Liver (tissue), 3 donors: ENCODE data around the gene SPTBN5.

Experiments used
- CTCF ChIP-seq: fragments of 150-350 bp; IDR thresholded peaks from 2 replicates; pipeline ENCODE4 v1.5.1; 2017; ENCODE audit warnings: improper control_type of control experiment, low read depth, low read length; ENCODE audit not compliant: missing input control
- EGR1 ChIP-seq, 2 donors: IDR thresholded peaks; 2 replicates each; pipeline ENCODE4 v1.6.1; 2016 to 2018; ENCODE audit warnings: antibody characterized with exemption in 2 of 2, low read depth in 2 of 2
- FOXA1 ChIP-seq: IDR thresholded peaks from 2 replicates; pipeline ENCODE4 v1.6.1; 2016; ENCODE audit warnings: antibody characterized with exemption
- HNF4G ChIP-seq: IDR thresholded peaks from 2 replicates; pipeline ENCODE4 v1.6.1; 2016; ENCODE audit warnings: antibody characterized with exemption
- MAX ChIP-seq: IDR thresholded peaks from 2 replicates; pipeline ENCODE4 v1.6.1; 2016; ENCODE audit warnings: antibody characterized with exemption
- NR2F2 ChIP-seq: IDR thresholded peaks from 2 replicates; pipeline ENCODE4 v1.6.1; 2016; ENCODE audit warnings: antibody characterized with exemption
- RAD21 ChIP-seq, 2 donors: IDR thresholded peaks; 2 replicates each; pipeline ENCODE4 v1.6.1; 2016; ENCODE audit warnings: antibody characterized with exemption in 2 of 2, mild to moderate bottlenecking in 2 of 2
- REST ChIP-seq: IDR thresholded peaks from 2 replicates; pipeline ENCODE4 v1.6.1; 2016; ENCODE audit warnings: antibody characterized with exemption, mild to moderate bottlenecking
- TAF1 ChIP-seq: conservative IDR thresholded peaks from 2 replicates; pipeline ENCODE4 v1.6.1; 2016; ENCODE audit warnings: antibody characterized with exemption, mild to moderate bottlenecking
- donor health status: healthy.
- donor health status: healthy.

- TF ChIP-seq CTCF: no peak
- TF ChIP-seq HNF4G: no peak
- TF ChIP-seq FOXA1: no peak
- no peak for TF ChIP-seq NR2F2
- TF ChIP-seq MAX: no peak
- no peak for TF ChIP-seq REST
- no peak for TF ChIP-seq RAD21 (IDR thresholded peaks at IDR 0.05)
- no peak for TF ChIP-seq TAF1
- TF ChIP-seq EGR1 (IDR thresholded peaks at IDR 0.05; ENCODE audit: low read depth in 2 of 2): no peak
Observed at GRCh38 chr15:41886741-41887140, 7.1 kb downstream of the SPTBN5 start.
